ENCODE data around the gene ZFYVE27.

ZFYVE27 gene

GRCh38 chr10:97762056-97762455 lies 25.1 kb downstream of the ZFYVE27 start:
- Histone ChIP-seq H3K4me1 (ENCODE audit: control insufficient read depth, insufficient read depth, low read length) (no peaks in the 10 kb centered on the region), H3K36me3 (ENCODE audit: control insufficient read depth in 2 of 2, insufficient read depth in 1 of 2, low read length in 2 of 2) (peaks cover 0 to 41% of the 10 kb centered on the region in 2 experiments; a peak in 2 of 3 replicates), H3K27ac (ENCODE audit: extremely low read depth, low read depth, low read length) (no peak overlapping the region), H3K9me3 (ENCODE audit: control insufficient read depth, insufficient read depth, low read depth, low read length) (no peaks in the 10 kb centered on the region), H3K4me3 (ENCODE audit: low read depth, low read length) (no peak overlapping the region)
- CTCF ChIA-PET, result interaction anchor here (1.2 to 5.5 kb wide), 2 partner anchors 86 to 107 kb away, joined by 3 to 36 read pairs; no protein-coding TSS in a partner anchor
- POLR2A ChIA-PET, result interaction anchor here (0.6 to 1.2 kb wide), 2 partner anchors 19 to 136 kb away, joined by 3 read pairs; no protein-coding TSS in a partner anchor
- TF ChIP-seq, protein P1, sequence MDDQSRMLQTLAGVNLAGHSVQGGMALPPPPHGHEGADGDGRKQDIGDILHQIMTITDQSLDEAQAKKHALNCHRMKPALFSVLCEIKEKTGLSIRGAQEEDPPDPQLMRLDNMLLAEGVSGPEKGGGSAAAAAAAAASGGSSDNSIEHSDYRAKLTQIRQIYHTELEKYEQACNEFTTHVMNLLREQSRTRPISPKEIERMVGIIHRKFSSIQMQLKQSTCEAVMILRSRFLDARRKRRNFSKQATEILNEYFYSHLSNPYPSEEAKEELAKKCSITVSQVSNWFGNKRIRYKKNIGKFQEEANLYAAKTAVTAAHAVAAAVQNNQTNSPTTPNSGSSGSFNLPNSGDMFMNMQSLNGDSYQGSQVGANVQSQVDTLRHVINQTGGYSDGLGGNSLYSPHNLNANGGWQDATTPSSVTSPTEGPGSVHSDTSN (CRISPR knock-in tag; IDR thresholded peaks at IDR 0.05), result no peak
- TF ChIP-seq SP7 (tag by site-specific recombination; IDR thresholded peaks at IDR 0.05) (no peak), ZNF664 (tag by site-specific recombination; IDR thresholded peaks at IDR 0.05) (no peak), ZNF148 (tag by site-specific recombination; IDR thresholded peaks at IDR 0.05; ENCODE audit: borderline replicate concordance) (no peak), KLF1 (tag by site-specific recombination; IDR thresholded peaks at IDR 0.05) (no peak), ZBTB49 (tag by site-specific recombination; IDR thresholded peaks at IDR 0.05; ENCODE audit: low read depth) (no peak), ZNF157 (tag by site-specific recombination; IDR thresholded peaks at IDR 0.05) (no peak), CTCF (tag by site-specific recombination; IDR thresholded peaks at IDR 0.05) (no peak), ZNF645 (tag by site-specific recombination; IDR thresholded peaks at IDR 0.05) (no peak), GLI4 (tag by site-specific recombination; IDR thresholded peaks at IDR 0.05) (no peak), ZSCAN23 (tag by site-specific recombination; IDR thresholded peaks at IDR 0.05) (no peak), ZNF518A (tag by site-specific recombination; conservative IDR thresholded peaks at IDR 0.05; ENCODE audit: low read depth) (no peak), ZNF626 (tag by site-specific recombination; IDR thresholded peaks at IDR 0.05) (no peak), ZNF184 (tag by site-specific recombination; IDR thresholded peaks at IDR 0.05) (no peak), ZSCAN30 (tag by site-specific recombination; IDR thresholded peaks at IDR 0.05) (no peak), TCF7L2 (IDR thresholded peaks at IDR 0.05; ENCODE audit: borderline replicate concordance, low read depth, low read length) (no peak), ZNF76 (tag by site-specific recombination; IDR thresholded peaks at IDR 0.05; ENCODE audit: borderline replicate concordance, low read depth) (no peak), FEZF1 (tag by site-specific recombination; IDR thresholded peaks at IDR 0.05) (no peak)

All from HEK293 (cell line).